K562 (cell line): ENCODE measurements around the gene TLL1. TPM values are rescaled to one million over a fixed set of nuclear protein-coding genes. Genes with fewer than 3 reads are reported as not detected.

ENCODE experiments used
- ATAC-seq: fragments of 200-7000 bp; cut with Tn5 transposase; 3 replicates; pipeline ENCODE4 v1.9.1; 2020; ENCODE audit warnings: moderate library complexity
- BruUV-seq: library from RNA; stranded (reverse); fragments of 400-500 nt; replicated peaks from 2 replicates; lab custom pipeline; 2021; lab: Mats Ljungman, UMichigan
- CTCF ChIA-PET: fragments of 300-600 bp; formaldehyde crosslinking; extraction: SDS; loops from one replicate; lab custom pipeline; 2021; ENCODE audit warnings: low intra/inter-chr PET ratio; lab: Yijun Ruan, JAX
- POLR2A ChIA-PET: fragments of 300-600, 350-650 bp; sonication (Branson Sonifier 250); formaldehyde crosslinking; extraction: SDS; loops from one replicate; lab custom pipeline; 2021; ENCODE audit warnings: antibody characterized with exemption, inconsistent platforms; lab: Yijun Ruan, JAX
- DNase-seq, 4 experiments: peaks; one replicate each; pipeline versions ENCODE4 v3.0.0 to v3.0.0-alpha.2; 2011 to 2018; ENCODE audit warnings: low spot score in 3 of 4, mixed read lengths in 3 of 4; ENCODE audit errors: extremely low read depth in 1 of 4
- FAIRE-seq: peaks from 2 replicates; lab custom pipeline; 2011; peaks lifted over from hg19 to GRCh38; lab: Jason Lieb, UNC
- H2AFZ ChIP-seq: 2 replicates; pipeline ENCODE4 v1.6.0; 2011; ENCODE audit warnings: low read depth, low read length, control low read depth, inconsistent platforms
- H3K27ac ChIP-seq: fragments of 200-600 bp; 3 replicates; pipeline ENCODE4 v1.8.0; 2011; ENCODE audit warnings: low read depth, mild to moderate bottlenecking, control low read depth, inconsistent platforms, low read length, moderate library complexity, mixed read lengths; ENCODE audit errors: extremely low read depth
- H3K27me3 ChIP-seq, 2 experiments: fragments of 300-600 bp in 1 of 2; 2 replicates in 1 of 2; 3 replicates in 1 of 2; pipeline versions ENCODE4 v1.6.0 to v1.8.0; 2011; ENCODE audit warnings: inconsistent platforms in 2 of 2, low read length in 2 of 2, mild to moderate bottlenecking in 1 of 2, mixed read lengths in 1 of 2, moderate library complexity in 1 of 2; ENCODE audit not compliant: control insufficient read depth in 2 of 2, insufficient read depth in 2 of 2
- H3K36me3 ChIP-seq: fragments of 300-600 bp; 3 replicates; pipeline ENCODE4 v1.8.0; 2011; ENCODE audit warnings: mild to moderate bottlenecking, low read length, inconsistent platforms; ENCODE audit not compliant: control insufficient read depth, insufficient read depth
- H3K4me1 ChIP-seq, 2 experiments: fragments of 200-600 bp in 1 of 2; replicated peaks in 1 of 2; 2 replicates in 1 of 2; 3 replicates in 1 of 2; pipeline versions ENCODE4 v1.5.1 to v1.8.0; 2011; ENCODE audit warnings: inconsistent platforms in 2 of 2, low read length in 2 of 2, mild to moderate bottlenecking in 1 of 2, mixed read lengths in 1 of 2, moderate library complexity in 1 of 2; ENCODE audit not compliant: control insufficient read depth in 2 of 2, insufficient read depth in 2 of 2
- H3K4me2 ChIP-seq: 2 replicates; pipeline ENCODE4 v1.6.1; 2011; ENCODE audit warnings: low read length, control low read depth, inconsistent platforms, mixed read lengths; ENCODE audit not compliant: insufficient read depth
- H3K4me3 ChIP-seq: fragments of 200-600 bp; sonication (generic), shearing (Covaris generic); 2 replicates; pipeline ENCODE4 v1.5.1; 2016; ENCODE audit warnings: control low read depth, inconsistent platforms
- H3K79me2 ChIP-seq: fragments of 200-600 bp; 3 replicates; pipeline ENCODE4 v1.8.0; 2011; ENCODE audit warnings: low read length, inconsistent platforms; ENCODE audit not compliant: control insufficient read depth, insufficient read depth
- H3K9ac ChIP-seq, 2 experiments: 2 replicates each; pipeline versions ENCODE4 v1.6.0 to v1.6.1; 2011; ENCODE audit warnings: low read depth in 2 of 2, low read length in 2 of 2, control low read depth in 1 of 2, inconsistent platforms in 1 of 2, mild to moderate bottlenecking in 1 of 2, mixed read lengths in 1 of 2; ENCODE audit not compliant: insufficient read depth in 1 of 2
- H3K9me1 ChIP-seq: one replicate; pipeline ENCODE4 v1.6.0; 2011; ENCODE audit warnings: inconsistent platforms, mild to moderate bottlenecking, low read length, moderate library complexity; ENCODE audit not compliant: control insufficient read depth, insufficient read depth
- H3K9me3 ChIP-seq: replicated peaks from 2 replicates; pipeline ENCODE4 v1.5.1; 2011; ENCODE audit warnings: low read depth, low read length, inconsistent platforms; ENCODE audit not compliant: control insufficient read depth, insufficient read depth
- H4K20me1 ChIP-seq: replicated peaks from 2 replicates; pipeline ENCODE4 v1.6.1; 2011; ENCODE audit warnings: low read length, inconsistent platforms, mixed read lengths; ENCODE audit not compliant: control insufficient read depth, insufficient read depth
- BRD9 ChIP-seq: fragments of 450-650 bp; IDR thresholded peaks from 2 replicates; pipeline ENCODE4 v1.6.1; 2018; ENCODE audit warnings: low read depth; ENCODE audit not compliant: partially characterized antibody
- HNRNPL ChIP-seq: fragments of 200-400 bp; formaldehyde crosslinking; IDR thresholded peaks from 2 replicates; pipeline ENCODE4 v1.6.1; 2017; ENCODE audit warnings: low read depth, mild to moderate bottlenecking, low read length
- MED1 ChIP-seq: sonication (generic); formaldehyde crosslinking; IDR thresholded peaks from 2 replicates; pipeline ENCODE4 v1.8.1; 2023; ENCODE audit warnings: missing genetic modification reagents, borderline replicate concordance
- NCOA4 ChIP-seq: fragments of 450-650 bp; IDR thresholded peaks from 2 replicates; pipeline ENCODE4 v1.6.1; 2018; ENCODE audit warnings: mild to moderate bottlenecking; ENCODE audit not compliant: partially characterized antibody
- PHF21A ChIP-seq: fragments of 450-650 bp; IDR thresholded peaks from 2 replicates; pipeline ENCODE4 v1.6.1; 2017; ENCODE audit warnings: low read depth, borderline replicate concordance
- ZNF316 ChIP-seq: fragments of 450-650 bp; IDR thresholded peaks from 2 replicates; pipeline ENCODE4 v1.6.1; 2016
- WGBS: fragments of 100-300 bp; shearing (Covaris generic); methylation state at CpG from one replicate; pipeline ENCODE4 v1.1.6; 2016; ENCODE audit warnings: low coverage, mixed read lengths; ENCODE audit not compliant: insufficient coverage; ENCODE audit errors: missing lambda C conversion rate; 5-methylcytosine and 5-hydroxymethylcytosine counted together
- in situ Hi-C: fragments of 300-500 bp; cut with MboI; formaldehyde crosslinking; loops from 4 replicates; pipeline ENCODE4 v1.15.0; 2018; ENCODE audit warnings: inconsistent platforms, mixed read lengths
- intact Hi-C: fragments of 100-400 bp; cut with micrococcal nuclease; formaldehyde crosslinking; loops from 2 replicates; pipeline ENCODE4 v1.14.2; 2022
- polyA plus RNA-seq, 8 experiments: library from polyadenylated mRNA; depleted of rRNA in 4 of 8; stranded (reverse) in 5 of 8; unstranded in 3 of 8; fragments of >200 nt; fragmentation: Nextera tagmentation in 2 of 8; fragmentation: Illumina TruSeq in 1 of 8; extraction: Ambion mirVana in 2 of 8; extraction: Trizol in 1 of 8; gene quantifications; 2 replicates each; pipeline versions ENCODE4 v1.2.1 to v1.2.3, GENCODE V29; 2011 to 2014; ENCODE audit warnings: inconsistent platforms in 1 of 8, missing spikeins in 1 of 8
- total RNA-seq, 7 experiments: library from RNA; depleted of rRNA in 6 of 7; stranded (reverse); fragments of >200 nt in 6 of 7; fragmentation: Illumina TruSeq in 2 of 7; extraction: Trizol in 2 of 7; gene quantifications; 2 replicates each; pipeline versions ENCODE4 v1.2.1 to v1.2.3, GENCODE V29; 2011 to 2021; ENCODE audit warnings: low replicate concordance in 1 of 7
- TF ChIP-seq, protein P1 (sequence below): fragments of 450-650 bp; IDR thresholded peaks from 2 replicates; pipeline ENCODE4 v1.6.1; 2016; ENCODE audit warnings: mild to moderate bottlenecking

The TLL1 gene
- total and polyA plus RNA-seq, 9 of the 15 experiments (the other 6 are each of a cell fraction or from before 2014, with no cell fraction given): not detected

DNA sequence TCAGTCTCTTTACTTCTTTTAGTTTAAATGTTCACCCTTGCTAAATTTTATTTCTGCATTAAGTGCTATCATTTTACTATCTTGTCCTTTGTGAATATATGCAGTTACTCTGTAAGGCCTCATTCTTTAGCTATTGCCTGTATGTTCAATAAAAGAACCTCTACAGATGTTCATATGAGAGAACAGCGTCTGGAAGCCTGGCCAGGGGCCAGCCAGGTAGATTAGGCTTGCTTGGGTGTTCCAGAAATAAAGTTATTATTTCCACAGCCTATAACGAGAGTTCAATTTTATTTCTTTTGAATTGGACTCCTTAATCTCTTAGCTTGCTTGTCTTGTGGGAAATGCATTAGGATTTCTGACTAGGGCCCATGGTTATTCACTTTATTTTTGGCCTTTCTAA, 214.5 kb downstream of the TLL1 start:
- Histone ChIP-seq H3K79me2 (no peaks in the 10 kb centered on the region), H4K20me1 (no peaks in the 10 kb centered on the region), H3K36me3 (no peaks in the 10 kb centered on the region), H3K27me3 (no peaks in the 10 kb centered on the region), H3K9me1 (no peaks in the 10 kb centered on the region), H2AFZ (no peak overlapping the region), H3K4me3 (no peak overlapping the region), H3K9me3 (no peaks in the 10 kb centered on the region), H3K9ac (no peak overlapping the region), H3K4me2 (no peak overlapping the region), H3K27ac (no peak overlapping the region), H3K4me1 (no peaks in the 10 kb centered on the region)
- CTCF ChIA-PET: no interaction called here
- TF ChIP-seq HNRNPL: no peak
- no peak for TF ChIP-seq ZNF316
- TF ChIP-seq, protein P1, sequence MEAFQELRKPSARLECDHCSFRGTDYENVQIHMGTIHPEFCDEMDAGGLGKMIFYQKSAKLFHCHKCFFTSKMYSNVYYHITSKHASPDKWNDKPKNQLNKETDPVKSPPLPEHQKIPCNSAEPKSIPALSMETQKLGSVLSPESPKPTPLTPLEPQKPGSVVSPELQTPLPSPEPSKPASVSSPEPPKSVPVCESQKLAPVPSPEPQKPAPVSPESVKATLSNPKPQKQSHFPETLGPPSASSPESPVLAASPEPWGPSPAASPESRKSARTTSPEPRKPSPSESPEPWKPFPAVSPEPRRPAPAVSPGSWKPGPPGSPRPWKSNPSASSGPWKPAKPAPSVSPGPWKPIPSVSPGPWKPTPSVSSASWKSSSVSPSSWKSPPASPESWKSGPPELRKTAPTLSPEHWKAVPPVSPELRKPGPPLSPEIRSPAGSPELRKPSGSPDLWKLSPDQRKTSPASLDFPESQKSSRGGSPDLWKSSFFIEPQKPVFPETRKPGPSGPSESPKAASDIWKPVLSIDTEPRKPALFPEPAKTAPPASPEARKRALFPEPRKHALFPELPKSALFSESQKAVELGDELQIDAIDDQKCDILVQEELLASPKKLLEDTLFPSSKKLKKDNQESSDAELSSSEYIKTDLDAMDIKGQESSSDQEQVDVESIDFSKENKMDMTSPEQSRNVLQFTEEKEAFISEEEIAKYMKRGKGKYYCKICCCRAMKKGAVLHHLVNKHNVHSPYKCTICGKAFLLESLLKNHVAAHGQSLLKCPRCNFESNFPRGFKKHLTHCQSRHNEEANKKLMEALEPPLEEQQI: no peak
- no peak for TF ChIP-seq MED1 (CRISPR knock-in tag)
- TF ChIP-seq BRD9: no peak
- no peak for TF ChIP-seq PHF21A
- TF ChIP-seq NCOA4: no peak
- in situ Hi-C loops: loop anchor here (25.0 kb wide), 1 partner anchor 950 kb away; no protein-coding TSS in a partner anchor
- 0% methylated on average over 2 of the region's 2 CpGs for WGBS
- DNase-seq (no peak), ATAC-seq (no peak), FAIRE-seq (no peak)
- BruUV-seq: no TSS peak
- POLR2A ChIA-PET: interaction anchor here (0.6 kb wide), 1 partner anchor 9 kb away, joined by 3 read pairs; no protein-coding TSS in a partner anchor
- intact Hi-C loops: loop anchor here (5.0 kb wide), 1 partner anchor 955 kb away; no protein-coding TSS in a partner anchor
